HL-60 (cell line): ENCODE results near the gene TRPM1.

Experiments used
- POLR2AphosphoS5 ChIP-seq: IDR thresholded peaks from 2 replicates; pipeline ENCODE4 v1.6.1; 2012; ENCODE audit warnings: low read depth
- TF ChIP-seq, protein P1 (sequence below): IDR thresholded peaks from one replicate; pipeline ENCODE4 v1.5.1; 2011; ENCODE audit warnings: low read length, control low read depth, inconsistent platforms; ENCODE audit not compliant: insufficient read depth
- TF ChIP-seq, protein P2 (sequence below): IDR thresholded peaks from 2 replicates; pipeline ENCODE4 v1.6.1; 2012; ENCODE audit warnings: low read depth; ENCODE audit not compliant: insufficient replicate concordance

DNA sequence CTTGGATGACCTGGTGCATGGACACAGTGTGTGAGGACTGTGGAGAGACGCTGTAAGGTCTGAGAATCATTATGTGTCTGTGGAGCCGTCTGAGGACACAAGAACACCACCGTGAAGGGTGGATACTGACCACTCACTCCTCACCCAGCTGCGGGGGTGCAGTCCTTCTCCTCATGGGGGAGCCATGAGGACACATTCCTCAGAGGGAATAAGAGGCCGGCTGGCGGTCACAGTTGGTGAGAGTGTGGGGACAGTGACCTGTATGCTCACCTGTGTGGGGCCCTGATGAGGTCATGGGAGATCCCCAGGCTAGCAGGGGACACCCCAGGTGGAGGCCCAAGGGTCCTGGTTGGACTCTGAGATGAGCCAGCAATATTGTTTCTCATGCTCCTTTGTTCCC lies 2.5 kb upstream of the TRPM1 start:
- TF ChIP-seq, protein P1, sequence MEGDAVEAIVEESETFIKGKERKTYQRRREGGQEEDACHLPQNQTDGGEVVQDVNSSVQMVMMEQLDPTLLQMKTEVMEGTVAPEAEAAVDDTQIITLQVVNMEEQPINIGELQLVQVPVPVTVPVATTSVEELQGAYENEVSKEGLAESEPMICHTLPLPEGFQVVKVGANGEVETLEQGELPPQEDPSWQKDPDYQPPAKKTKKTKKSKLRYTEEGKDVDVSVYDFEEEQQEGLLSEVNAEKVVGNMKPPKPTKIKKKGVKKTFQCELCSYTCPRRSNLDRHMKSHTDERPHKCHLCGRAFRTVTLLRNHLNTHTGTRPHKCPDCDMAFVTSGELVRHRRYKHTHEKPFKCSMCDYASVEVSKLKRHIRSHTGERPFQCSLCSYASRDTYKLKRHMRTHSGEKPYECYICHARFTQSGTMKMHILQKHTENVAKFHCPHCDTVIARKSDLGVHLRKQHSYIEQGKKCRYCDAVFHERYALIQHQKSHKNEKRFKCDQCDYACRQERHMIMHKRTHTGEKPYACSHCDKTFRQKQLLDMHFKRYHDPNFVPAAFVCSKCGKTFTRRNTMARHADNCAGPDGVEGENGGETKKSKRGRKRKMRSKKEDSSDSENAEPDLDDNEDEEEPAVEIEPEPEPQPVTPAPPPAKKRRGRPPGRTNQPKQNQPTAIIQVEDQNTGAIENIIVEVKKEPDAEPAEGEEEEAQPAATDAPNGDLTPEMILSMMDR: no peak
- TF ChIP-seq POLR2AphosphoS5: no peak
- TF ChIP-seq, protein P2, sequence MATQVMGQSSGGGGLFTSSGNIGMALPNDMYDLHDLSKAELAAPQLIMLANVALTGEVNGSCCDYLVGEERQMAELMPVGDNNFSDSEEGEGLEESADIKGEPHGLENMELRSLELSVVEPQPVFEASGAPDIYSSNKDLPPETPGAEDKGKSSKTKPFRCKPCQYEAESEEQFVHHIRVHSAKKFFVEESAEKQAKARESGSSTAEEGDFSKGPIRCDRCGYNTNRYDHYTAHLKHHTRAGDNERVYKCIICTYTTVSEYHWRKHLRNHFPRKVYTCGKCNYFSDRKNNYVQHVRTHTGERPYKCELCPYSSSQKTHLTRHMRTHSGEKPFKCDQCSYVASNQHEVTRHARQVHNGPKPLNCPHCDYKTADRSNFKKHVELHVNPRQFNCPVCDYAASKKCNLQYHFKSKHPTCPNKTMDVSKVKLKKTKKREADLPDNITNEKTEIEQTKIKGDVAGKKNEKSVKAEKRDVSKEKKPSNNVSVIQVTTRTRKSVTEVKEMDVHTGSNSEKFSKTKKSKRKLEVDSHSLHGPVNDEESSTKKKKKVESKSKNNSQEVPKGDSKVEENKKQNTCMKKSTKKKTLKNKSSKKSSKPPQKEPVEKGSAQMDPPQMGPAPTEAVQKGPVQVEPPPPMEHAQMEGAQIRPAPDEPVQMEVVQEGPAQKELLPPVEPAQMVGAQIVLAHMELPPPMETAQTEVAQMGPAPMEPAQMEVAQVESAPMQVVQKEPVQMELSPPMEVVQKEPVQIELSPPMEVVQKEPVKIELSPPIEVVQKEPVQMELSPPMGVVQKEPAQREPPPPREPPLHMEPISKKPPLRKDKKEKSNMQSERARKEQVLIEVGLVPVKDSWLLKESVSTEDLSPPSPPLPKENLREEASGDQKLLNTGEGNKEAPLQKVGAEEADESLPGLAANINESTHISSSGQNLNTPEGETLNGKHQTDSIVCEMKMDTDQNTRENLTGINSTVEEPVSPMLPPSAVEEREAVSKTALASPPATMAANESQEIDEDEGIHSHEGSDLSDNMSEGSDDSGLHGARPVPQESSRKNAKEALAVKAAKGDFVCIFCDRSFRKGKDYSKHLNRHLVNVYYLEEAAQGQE: no peak
